GM18873 (cell line): ENCODE data around the gene FOXJ3.

Source experiments
- ATAC-seq: cut with Tn5 transposase; IDR thresholded peaks from one replicate; pipeline ENCODE4 v1.9.1; 2021; ENCODE audit warnings: mild to moderate bottlenecking, moderate library complexity, moderate number of reproducible peaks; ENCODE audit not compliant: unreplicated experiment, low FRiP score

The FOXJ3 gene

DNA sequence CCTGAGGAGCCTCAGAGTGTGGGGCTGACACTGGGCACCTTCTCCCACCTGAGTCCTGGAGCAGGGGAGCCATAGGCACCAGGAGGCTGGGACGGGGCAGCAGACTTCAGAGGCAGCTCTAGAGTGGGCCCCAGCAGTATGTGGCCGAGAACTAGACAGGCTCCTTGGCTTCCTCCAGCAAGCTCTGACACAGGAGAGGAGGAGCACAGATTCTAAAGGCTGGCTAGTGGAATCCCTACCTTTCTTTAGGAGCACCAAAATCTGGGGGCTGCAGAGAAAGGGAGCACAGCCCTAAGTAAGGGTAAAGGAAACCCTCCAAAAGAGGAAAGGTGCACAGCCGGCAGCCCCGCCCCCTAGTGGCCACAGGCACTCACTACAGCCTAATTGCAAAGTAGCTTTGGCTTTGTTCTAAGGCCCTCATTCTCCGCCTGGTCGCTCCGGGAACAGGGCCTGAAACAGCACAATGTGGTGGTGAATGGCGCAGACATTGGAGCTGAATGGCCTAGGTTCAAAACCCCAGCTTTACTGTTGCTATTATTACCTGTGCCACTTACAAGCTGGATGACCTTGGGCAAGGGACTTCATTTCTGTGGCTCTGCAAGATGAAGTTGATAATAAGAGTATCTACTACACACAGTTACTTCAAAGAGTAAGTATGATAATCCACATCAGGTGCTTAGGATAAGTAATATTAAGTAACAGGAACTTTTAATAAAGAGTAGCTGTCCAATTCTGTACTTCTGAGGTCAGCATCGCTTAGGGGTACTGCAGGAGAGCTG lies 161.7 kb downstream of the FOXJ3 start:
- ATAC-seq: no peak

DNA sequence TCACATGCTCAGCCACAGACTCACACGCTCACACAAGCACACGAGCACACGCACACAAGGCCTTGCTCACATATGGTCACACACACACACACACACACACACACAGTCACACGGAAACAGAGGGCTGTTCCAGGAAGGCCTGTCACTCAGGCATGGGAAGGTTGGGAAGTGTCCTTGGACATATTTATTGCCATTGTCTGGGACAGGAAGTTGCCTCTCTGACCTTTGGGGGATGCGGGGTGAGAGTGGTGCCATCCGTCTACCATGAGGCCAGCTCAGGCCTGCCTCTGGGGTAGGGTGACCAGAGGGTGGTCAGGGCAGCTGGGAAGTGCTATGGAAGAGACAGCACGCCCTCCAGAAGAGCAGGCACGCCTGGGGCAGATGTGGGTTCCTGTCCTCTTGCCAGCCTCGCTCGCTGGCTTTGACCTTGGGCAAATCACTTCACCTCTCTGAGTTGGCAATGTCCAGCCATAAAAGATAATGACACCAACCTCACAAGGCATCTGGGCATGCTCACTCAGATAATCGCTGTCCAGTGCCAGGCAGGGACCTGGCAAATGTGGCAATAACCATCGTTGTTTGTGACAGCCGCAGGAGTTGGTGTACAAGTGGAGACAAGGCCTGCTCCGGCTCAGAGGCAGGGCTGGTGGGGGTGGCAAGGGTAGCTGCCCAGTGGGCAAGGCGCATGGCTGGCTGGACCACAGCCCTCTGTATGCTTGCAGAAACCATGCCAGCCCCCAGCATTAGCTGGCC lies 162.5 kb downstream of the FOXJ3 start:
- ATAC-seq: no peak

DNA sequence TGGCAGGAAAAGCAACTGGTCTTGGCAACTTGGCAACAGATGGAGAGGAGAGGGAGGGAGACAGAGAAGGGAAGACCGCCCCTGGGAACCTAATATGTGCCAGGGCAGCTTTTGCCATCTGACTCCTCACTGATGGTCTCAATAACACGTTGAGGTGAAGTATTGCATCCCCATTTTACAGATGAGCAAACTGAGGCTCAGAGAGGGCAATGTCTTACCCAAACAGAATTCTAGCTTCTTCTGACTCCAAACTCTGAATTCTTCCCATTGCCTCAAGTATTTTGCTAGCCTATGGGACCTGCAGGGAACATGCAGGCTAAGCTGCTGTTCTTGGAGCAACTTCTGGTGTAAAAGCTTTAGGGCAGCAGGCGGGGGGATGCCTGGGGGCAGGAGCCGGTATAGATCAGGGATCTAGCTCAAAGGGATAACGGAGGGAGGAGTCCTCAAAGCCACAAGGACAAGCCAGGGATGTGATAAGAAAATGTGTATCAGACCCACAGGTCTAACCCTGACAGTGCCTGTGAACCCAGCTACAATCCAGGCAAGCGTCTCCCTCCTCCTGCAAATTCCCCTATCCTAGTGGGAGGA lies 163.3 kb downstream of the FOXJ3 start:
- no peak for ATAC-seq

DNA sequence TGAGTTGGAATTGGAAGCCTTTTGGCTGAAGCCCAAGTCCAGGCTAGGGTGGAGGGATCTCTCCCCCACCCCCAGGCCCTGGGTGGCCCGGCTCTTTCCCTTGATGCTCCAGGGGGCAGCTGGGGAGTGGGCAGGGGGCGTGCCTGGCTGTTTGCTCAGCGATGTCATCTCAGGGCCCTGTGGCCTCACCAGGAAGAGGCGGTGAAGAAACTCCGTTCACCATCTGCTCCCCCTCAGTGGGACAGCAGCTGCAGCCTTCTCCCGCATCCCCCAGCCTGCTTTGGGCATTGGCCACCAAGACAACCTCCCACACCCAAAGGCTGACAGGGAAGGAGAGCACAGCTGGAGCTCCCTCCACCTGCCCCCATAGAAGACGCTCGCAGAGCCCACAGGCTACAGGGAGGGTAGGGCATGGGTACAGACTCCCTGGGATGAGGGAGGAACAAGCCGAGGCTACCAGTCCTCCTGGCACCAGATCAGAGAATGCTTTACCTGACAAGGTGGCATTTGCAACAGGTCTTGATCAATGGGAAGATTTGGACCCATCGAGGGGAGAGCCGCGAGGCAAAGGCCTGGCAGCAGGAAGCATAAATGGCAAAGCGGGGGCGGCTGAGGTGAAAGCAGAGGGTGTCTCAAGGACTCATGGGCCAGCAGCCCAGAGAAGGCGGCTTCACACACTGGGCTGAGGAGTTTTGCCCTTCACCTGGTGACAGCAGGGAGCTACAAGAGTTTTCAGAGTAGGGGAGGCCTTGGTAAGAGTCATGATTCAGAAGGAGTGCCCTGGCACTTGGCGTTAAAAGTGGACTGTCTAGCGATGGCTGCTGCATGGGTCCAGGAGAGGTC lies 164.0 kb downstream of the FOXJ3 start:
- ATAC-seq: no peak

DNA sequence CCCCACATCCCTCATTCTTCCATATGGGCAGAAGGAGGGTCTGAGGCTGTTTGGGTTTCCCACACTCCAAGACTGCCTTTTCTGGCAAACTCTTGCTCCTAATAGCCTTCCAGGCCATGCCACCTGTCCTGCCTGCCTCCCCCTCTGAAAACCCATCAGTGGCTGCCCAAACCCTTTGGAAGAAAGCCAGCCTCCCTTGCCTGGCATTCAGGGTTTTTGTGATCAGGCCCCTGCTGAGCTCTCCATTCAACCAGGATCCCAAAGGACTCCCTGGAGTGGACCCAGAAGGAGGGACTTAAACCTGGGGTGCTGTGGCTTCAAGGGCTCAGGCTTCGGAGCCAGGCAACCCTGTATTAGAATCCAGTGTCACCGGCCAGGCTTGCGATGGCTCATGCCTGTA lies 166.3 kb downstream of the FOXJ3 start:
- ATAC-seq: no peak

DNA sequence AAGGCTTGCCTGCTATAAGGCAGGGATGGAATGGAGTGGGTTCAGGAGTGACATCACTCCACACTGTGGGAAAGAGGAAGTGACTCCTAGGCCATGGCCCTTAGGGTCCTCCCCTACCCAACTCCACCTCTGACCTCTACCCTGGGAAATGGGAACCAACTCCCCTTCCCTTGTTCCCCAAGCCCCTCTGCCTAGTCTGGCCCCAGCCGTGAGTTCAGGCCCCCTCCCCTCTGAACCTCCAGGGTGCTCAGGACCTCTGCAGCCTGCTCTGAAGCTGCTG lies 166.7 kb downstream of the FOXJ3 start:
- no peak for ATAC-seq

DNA sequence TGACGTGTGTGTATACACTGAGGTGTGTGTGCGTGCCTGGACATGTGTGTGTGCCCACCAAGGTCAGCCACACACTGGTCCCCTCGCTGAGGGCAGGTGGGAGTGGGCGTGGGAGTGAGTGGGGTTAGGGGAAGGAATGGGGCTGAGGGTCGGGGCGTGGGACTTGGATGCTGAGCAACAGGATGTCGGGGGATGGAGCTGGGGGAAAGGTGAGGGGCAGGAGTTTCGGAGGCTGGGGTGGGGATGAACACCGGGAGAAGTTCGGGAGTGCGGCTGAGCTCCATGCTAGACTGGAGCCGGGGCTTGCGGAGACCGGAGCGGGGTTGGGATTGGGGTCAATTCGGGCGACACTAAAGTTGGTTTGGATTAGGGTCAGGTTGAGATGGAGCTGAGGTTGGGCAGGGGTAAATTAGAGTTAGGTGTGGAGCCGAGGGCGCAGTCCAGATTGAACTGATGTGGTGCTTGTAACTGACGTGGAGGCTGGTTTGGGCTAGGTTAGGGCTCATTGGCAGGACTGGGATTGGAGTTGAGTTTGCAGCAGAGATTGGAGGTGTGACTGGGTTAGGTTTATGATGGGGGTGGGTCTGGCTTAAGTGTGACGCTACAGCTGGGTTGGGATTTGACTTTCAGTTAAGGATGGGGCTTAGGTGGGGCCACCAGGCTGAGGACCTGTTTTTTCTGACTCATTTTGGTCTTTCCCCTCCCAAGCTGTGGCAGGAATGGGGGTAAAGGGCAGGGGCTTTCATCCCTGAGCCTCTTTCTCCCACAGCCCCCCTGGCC lies 167.2 kb downstream of the FOXJ3 start:
- ATAC-seq: no peak

DNA sequence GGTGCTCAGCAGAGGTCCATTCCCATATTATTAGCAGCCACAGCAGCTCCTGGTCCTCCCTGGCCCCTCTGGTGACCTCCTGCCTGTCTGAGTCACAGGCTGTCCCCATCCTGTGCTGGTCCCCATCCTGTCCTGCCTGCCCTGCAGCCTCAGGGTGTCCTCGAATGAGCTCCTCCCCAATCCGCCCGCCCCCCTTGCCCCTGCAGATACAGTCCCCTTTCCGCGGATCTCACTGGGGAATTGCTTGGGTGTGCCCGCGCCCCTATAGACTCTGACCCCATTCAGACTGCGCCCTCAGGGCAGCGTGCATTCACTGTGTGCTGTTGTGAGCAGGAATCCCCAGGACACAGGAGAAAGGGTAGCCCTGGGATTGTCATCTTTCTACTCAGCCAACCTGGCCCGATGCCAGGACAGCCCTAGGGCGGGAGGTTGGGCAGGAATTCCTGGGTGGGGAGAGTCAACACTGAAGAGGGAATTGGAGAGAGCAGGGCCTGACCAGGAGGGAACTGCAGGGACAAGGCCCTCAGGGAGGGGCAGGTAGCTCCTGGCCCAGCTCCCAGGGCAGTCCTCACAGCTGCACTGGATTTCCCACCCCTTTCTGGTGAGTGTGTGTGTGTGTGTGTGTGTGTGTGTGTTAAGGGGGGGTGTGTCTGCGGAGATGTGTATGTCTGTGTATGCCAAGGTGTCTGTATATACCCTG lies 169.4 kb downstream of the FOXJ3 start:
- no peak for ATAC-seq

DNA sequence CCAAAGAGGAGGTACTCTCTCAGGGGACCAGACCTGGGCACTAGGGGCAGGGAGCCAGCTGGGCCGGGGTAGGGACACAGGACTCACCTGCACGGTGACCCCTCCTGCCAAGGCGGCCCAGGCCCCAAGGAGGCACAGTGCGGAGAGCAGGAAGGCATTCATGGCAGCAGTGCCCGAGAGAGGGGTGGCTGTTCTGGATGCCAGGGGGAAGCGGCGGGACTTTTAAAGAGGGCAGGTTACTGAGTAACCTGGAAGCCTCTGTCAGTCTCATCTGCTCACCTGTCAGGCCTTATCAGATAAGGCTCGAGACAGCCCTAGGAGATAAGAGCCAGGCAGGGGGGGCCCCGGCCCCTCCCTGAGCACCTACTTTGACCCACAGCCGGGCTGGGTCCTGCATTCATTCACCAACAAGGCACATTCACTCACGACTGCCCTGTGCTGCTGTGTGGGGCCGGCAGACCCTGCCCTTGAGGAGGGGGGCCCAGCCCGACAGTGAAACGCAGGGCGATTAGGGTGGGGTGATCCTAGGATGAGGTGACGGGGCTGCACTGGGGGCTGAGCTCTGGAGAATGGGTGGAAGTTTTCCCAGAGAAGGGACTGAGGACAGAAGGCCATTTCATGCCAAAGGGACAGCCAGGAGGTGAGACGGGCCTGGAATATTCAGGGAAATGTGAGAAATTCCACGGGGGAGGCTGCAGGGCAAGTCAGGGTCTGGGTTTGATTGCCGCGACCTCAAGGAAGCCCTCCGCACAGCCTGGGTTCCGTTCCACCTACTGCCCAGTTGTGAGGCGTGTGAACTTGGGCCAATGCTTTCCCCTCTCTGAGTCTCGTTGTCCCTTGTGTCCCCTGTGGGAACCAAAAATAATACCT lies 170.2 kb downstream of the FOXJ3 start, which contains the start of gene GUCA2A:
Gene GUCA2A, minus strand, starts transcription at position 195 of the 870 bp plus-strand sequence. Its CDS starts 33 bp downstream, at position 162.
- no peak for ATAC-seq

DNA sequence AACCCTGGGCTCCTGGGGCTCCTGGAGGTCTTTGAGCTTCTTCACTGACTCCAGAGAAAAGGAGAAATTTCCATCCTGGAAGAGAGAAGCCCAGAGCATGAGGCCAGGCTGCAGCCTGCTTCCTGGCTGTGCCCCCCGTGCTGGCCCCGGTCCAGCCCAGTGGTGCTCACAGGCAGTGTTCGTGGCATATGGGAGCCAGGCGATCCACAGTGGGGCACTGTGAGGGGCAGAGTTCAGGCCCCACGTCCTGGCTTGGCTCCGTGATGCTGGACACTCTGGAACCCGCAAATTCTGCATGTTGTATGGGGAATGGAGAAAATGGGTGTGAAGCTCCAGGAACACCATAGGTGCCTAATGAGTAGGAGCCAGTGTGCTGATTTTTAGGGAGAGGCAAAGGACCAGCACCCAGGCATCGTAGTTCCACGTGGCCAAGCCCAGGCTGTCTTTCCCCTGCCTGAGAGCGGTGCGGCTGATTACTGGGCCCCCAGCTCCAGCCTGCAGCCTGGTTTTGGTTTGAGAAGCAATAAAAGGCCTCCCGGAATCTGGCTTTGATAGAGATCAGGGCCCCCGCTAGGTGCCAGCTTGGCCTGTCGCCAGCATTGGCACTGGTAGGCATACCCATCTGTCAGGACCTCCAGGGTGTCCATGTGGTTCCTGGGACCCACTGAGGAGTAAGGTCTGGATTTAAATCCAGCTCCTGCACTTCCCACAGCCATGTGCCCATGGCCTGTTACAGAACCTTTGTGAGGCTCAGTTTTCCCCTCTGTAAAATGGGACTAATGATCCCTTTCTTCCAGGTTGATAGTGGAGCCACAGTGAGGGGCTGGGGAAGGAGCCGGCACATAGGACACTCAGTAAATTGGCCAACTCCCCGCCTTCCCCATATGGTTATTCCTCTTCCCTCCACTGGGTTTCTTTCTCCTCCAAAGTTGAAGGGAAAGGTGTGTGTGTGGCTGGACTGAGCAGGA lies 171.2 kb downstream of the FOXJ3 start:
- ATAC-seq: no peak

DNA sequence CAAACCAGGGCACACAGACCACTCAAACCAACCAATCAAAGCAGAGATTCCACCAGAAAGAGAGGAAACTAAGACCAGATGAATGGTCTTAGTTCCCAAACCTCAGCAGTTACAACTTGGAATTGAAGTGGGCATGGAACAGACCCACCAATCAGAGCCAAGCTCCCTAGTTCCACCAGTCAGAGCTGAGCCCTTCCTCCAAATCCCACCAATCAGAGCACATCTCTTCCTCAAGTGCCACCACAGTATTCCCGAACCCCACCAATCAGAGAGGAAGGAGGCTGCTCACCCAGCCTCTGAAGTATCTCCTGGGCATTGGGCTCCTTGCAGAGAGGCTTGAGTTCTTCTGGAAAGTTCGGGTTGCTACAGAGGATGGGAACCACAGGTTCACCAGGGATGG lies 171.9 kb downstream of the FOXJ3 start:
- no peak for ATAC-seq

DNA sequence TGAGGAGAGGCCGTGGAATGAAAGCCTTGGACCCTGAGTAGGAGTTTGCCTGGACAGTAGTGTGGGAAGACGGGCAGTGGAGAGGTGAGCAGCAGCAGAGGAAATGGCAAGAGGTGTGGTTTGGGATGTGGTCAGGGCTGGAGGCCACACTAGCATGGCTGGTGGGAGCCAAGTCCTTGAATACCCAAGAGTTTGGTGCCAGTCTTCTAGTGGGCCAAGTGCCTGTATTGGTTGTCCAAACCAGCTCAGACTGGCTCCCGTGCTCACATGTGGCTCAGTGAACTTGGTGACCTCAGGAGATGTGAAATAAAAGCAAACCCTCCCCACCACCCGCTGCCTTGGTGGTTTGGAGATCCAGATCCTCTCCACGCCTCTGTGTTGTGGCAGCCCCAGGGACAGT lies 172.9 kb downstream of the FOXJ3 start:
- ATAC-seq: no peak

DNA sequence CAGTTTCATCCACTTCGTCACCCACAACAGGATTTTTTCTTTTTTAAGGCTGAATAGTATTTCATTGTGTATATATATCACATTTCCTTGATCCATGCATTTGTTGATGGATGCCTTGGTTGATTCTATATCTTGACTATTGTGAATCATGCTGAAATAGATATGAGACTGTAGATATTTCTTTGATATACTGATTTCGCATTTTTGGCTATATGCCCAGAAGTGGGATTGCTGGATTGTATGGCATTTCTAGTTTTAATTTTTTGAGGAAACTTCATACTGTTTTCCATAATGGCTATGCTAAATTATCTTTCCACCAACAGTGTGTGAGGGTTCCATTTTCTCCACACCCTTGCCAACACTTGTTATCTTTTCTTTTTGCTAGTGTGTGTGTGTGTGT lies 176.8 kb downstream of the FOXJ3 start:
- no peak for ATAC-seq

DNA sequence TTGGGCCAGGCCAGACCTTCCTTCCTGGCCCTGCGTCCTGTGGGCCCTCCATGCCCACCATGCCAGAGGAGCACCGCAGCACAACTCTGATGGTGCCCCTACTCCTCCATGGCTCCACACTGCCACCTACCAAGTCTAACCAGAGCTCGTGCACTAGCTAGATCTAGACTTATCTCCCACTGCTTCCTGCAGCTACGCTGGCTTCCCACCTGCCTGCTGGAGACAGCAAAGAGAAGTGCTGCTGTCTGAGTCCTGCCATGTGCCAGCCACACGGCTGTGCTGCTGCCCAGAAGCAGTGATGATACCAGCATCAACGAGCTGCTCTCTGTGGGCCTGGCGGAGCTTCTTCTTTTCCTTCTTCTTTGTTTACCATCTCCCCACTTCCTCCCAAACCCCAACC lies 177.4 kb downstream of the FOXJ3 start:
- no peak for ATAC-seq

DNA sequence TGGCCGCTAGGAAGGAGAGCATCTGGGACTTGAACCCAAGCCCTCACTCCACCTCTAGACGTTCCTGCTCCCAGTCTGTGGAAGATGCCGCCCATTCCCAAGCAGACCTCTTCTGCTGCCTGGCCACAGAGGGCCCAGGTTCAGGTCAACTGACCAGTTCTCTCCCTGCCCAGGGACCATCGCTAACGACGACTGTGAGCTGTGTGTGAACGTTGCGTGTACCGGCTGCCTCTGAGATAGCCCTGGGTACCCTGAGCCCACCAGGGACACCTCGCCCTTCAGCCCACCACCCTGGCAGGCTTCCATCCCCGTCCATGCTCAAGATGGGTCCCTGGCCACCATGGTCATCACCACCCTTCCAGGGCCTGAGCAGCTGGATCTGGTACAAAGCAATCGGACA lies 179.7 kb downstream of the FOXJ3 start:
- no peak for ATAC-seq

DNA sequence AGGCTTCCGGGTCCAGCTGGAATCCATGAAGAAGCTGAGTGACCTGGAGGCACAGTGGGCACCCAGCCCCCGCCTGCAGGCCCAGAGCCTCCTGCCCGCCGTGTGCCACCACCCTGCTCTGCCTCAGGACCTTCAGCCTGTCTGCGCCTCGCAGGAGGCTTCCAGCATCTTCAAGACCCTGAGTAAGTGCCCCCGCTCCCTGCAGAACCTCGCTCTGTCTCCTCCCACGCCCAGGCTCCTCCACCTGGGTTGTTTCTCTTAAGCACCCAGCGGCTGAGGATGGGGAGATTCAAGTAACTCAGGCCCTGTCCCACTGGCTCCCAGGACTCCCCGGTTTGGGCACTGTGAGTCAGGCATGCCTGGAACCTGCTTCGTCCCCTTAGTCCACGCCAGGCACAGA lies 180.3 kb downstream of the FOXJ3 start:
- no peak for ATAC-seq

DNA sequence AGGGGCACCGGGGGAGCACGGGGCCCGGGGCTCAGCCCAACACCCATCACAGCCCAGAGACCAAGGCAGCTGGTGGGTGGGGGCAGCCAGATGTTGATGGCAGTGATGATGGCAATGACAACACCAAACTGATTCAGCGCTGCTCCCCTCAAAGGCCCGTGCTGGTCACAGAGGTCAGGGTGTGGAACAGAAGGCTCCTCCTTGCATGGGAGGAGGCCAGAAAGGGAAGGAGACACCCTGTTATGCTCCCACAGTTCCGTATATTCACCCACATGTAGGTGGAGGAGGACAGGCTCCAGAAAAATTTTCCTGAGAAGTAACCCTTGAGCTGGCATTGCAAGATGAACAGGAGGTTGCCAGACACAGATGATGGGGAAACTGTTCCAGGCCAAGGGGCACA lies 181.4 kb downstream of the FOXJ3 start:
- no peak for ATAC-seq
